Lower lobe of right lung (tissue), 2 donors: Measurements from ENCODE around the gene PIAS3. TPM values are rescaled to one million over a fixed set of nuclear protein-coding genes. Genes with fewer than 3 reads are reported as not detected.
"Not testable (repeated sequence)": the region's sequence is repeated elsewhere in the genome, so short reads cannot be mapped to it uniquely, and the experiment has no call there.

Experiments used
- ATAC-seq, 2 donors: fragments of 200-7000 bp; cut with Tn5 transposase; one replicate each; pipeline ENCODE4 v1.9.1; 2020 to 2022; ENCODE audit warnings: mild to moderate bottlenecking in 2 of 2, moderate library complexity in 2 of 2
- DNase-seq: peaks from one replicate; pipeline ENCODE4 v3.0.0-alpha.2; 2020
- H3K27ac ChIP-seq: fragments of 200-600 bp; one replicate; pipeline ENCODE4 v1.8.0; 2022
- H3K27me3 ChIP-seq: fragments of 200-600 bp; one replicate; pipeline ENCODE4 v1.8.0; 2022; ENCODE audit warnings: low read depth
- H3K36me3 ChIP-seq: fragments of 200-600 bp; one replicate; pipeline ENCODE4 v1.8.0; 2022; ENCODE audit warnings: mild to moderate bottlenecking
- H3K4me1 ChIP-seq: fragments of 200-600 bp; one replicate; pipeline ENCODE4 v1.8.0; 2022
- H3K4me3 ChIP-seq: fragments of 200-600 bp; one replicate; pipeline ENCODE4 v1.8.0; 2022; ENCODE audit warnings: mild to moderate bottlenecking
- H3K9me3 ChIP-seq: fragments of 200-600 bp; one replicate; pipeline ENCODE4 v1.8.0; 2022
- intact Hi-C: fragments of 100-400 bp; cut with DNase I; formaldehyde crosslinking; loops from one replicate; pipeline ENCODE4 v1.11.0; 2022
- total RNA-seq: library from RNA; stranded (reverse); fragmentation: NEBNext Ultra II Directional; extraction: Animal tissue kit (Norgen Biotek cat#: 25700); gene quantifications from one replicate; pipeline ENCODE4 v1.2.1, GENCODE V29; 2021
- TF ChIP-seq, protein P1 (sequence below): fragments of 200-600 bp; IDR thresholded peaks from one replicate; pipeline ENCODE4 v1.8.0; 2022; ENCODE audit warnings: antibody characterized with exemption, mild to moderate bottlenecking
- donor health status: DM: no; HTN: yes; CAD: no; lungs with severe emphysema.

PIAS3 gene
- total RNA-seq, 1 donor from 2014 or later: 27.7 TPM

DNA sequence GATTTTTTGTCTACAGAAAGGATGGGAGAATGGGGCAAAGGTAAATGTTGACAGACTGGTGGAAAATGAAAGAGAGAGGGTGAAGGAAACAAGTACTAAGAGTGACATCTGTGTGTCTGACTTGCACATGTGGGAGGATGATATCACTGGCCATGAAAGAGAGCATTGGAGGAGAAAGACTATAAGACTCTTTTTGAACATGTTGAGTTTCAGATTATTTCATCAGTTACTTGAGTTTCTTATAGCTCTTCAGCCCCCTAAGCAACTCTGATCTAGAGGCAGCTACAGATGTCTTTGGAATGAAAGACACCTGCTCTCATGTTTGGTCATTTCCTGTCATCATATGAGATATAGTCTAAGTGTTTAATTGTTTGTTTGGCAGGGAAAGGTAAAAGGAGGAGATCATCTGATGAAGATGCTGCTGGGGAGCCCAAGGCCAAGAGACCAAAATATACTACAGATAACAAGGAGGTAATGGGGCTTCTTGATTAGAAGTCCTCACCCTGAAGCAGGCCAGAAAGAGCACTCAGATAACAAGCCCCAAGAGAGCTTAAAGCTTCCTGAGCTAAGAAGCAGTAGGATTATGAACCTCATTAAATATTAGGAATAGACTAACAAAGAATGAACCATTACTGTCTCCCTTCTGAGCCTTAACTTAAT is 30.4 kb downstream of the PIAS3 start:
- Histone ChIP-seq H3K27ac (no peak overlapping the region), H3K4me1 (peaks cover 11% of the 10 kb centered on the region), H3K4me3 (no peak overlapping the region), H3K9me3 (no peaks in the 10 kb centered on the region), H3K27me3 (no peaks in the 10 kb centered on the region), H3K36me3 (peaks cover 78% of the 10 kb centered on the region)
- intact Hi-C loops: no loop called here
- TF ChIP-seq, protein P1, sequence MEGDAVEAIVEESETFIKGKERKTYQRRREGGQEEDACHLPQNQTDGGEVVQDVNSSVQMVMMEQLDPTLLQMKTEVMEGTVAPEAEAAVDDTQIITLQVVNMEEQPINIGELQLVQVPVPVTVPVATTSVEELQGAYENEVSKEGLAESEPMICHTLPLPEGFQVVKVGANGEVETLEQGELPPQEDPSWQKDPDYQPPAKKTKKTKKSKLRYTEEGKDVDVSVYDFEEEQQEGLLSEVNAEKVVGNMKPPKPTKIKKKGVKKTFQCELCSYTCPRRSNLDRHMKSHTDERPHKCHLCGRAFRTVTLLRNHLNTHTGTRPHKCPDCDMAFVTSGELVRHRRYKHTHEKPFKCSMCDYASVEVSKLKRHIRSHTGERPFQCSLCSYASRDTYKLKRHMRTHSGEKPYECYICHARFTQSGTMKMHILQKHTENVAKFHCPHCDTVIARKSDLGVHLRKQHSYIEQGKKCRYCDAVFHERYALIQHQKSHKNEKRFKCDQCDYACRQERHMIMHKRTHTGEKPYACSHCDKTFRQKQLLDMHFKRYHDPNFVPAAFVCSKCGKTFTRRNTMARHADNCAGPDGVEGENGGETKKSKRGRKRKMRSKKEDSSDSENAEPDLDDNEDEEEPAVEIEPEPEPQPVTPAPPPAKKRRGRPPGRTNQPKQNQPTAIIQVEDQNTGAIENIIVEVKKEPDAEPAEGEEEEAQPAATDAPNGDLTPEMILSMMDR: no peak
- DNase-seq (no peak), ATAC-seq (no peak)

DNA sequence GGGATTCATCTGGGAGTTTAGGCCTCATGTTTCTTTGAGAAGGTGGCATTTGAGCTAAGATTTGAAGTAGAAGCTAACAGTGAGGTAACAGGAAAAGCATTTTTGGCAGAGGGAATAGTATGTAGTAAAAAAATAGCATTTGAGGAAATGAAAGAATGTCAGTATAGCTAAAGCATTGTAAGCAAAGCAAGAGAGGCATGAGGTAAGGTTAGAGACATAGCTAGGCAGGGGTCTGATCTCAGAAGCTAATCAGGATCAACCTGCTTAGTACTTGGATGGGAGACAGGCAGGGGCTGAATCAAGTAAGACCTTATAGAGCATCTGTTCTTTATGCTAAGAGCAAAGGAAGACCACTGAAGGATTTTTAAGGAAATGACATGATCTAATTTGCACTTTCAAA is 30.9 kb downstream of the PIAS3 start:
- H3K4me1 ChIP-seq: peaks cover 11% of the 10 kb centered on the region
- intact Hi-C loops: no loop called here
- no peak overlapping the region for H3K4me3 ChIP-seq
- no peak overlapping the region for H3K27ac ChIP-seq
- no peaks in the 10 kb centered on the region for H3K9me3 ChIP-seq
- H3K27me3 ChIP-seq: no peaks in the 10 kb centered on the region
- DNase-seq (no peak), ATAC-seq (no peak)
- TF ChIP-seq, protein P1: no peak
- peaks cover 73% of the 10 kb centered on the region for H3K36me3 ChIP-seq

DNA sequence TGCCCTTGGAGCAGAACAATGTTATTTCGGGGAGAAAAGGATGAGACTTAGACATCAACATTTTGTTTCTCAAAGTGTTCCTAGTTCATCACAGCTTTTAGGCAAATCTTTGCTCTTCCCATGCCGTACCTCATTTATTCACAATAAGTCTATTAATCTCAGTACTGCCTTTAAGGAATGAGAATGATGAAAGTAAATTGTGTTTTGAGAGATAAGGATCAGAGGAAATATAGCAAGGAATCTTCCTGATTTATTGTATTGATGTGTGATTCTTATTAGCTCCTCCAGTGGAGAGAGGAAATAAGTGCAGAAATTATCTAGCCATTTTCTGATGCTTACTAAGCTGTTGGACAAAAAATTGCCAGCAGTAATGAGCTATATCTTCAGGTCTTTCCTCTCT is 32.9 kb downstream of the PIAS3 start:
- no peak overlapping the region for H3K4me3 ChIP-seq
- peaks cover 11% of the 10 kb centered on the region for H3K4me1 ChIP-seq
- ATAC-seq (no peak), DNase-seq (no peak)
- no peak overlapping the region for H3K27ac ChIP-seq
- H3K27me3 ChIP-seq: no peaks in the 10 kb centered on the region
- H3K9me3 ChIP-seq: no peaks in the 10 kb centered on the region
- intact Hi-C loops: no loop called here
- TF ChIP-seq, protein P1: no peak
- peaks cover 53% of the 10 kb centered on the region for H3K36me3 ChIP-seq

DNA sequence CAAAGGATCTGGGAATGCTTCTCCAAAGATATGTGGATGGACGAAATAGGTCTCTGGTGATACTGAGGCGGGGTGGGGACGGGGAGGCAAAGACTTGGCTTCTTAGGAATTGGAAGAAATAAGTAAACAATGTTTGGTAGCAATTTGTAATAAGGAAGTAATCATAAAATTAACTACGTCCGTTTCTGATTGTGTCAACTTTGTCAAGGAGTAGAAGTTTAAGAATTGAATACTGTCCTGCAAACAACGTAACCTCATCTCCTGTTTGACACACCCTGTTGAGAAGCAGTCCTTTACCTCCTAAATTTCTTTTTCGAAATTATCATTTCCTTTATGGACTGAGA is 34.4 kb downstream of the PIAS3 start:
- Histone ChIP-seq H3K9me3 (no peaks in the 10 kb centered on the region), H3K27me3 (no peaks in the 10 kb centered on the region), H3K4me1 (peaks cover 11% of the 10 kb centered on the region), H3K36me3 (peaks cover 38% of the 10 kb centered on the region), H3K4me3 (peak overlapping the region; percentile 83), H3K27ac (peak overlapping the region; percentile 96)
- intact Hi-C loops: no loop called here
- DNase-seq (no peak), ATAC-seq (no peak)
- TF ChIP-seq, protein P1: no peak

DNA sequence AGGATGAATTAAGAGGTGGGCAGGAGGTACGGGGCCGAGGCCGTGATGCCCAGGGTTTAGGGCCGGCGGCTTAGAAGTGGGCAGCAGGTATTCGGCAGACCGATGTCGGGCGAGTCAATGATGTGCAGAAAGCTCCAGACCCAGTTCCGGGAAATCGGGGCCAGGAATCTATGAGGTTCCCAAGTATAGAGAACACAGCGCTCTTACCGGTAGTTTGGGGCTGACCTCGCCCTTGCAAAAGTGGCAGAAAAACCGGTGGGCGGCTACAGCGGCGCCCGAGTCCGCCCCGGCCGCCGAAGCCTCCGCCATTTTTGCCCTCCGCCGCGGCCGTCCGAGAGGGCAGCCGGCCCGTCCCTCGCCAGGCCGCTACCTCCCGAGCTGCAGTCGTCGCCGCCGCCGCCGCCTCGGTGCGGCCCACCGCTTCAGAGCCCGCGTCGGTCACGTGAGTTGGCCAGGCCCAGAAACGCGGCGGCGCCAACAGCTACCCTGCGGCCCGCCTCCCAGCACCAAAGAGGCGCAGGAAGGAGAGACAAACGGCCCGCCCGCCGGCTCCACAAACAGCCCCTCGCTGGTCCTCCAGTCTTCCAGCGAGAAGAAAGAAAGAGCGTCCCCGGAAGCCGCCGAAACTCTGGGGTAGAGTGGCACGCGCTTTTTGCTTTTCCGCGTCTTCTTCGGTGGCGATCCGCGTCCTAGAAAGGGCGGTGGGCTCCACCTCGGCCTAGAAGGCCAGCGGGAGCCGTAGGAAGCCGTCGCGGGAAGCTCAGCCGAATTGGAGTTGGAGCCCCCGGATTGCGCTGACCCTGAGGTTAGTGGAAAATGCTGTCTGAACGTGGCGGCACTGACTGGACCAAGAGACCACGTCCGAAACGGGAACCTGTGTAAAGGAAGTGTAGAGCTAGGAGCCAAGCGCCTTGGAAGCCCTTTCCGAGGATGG is 35.0 kb downstream of the PIAS3 start, which contains the start of the genes POLR3C and RNF115:
POLR3C (plus strand) TSS at position 636 of the 934 bp plus-strand sequence. CDS start 1,577 bp downstream, outside the sequence.
RNF115 (minus strand) TSS at position 531 of the 934 bp plus-strand sequence; CDS start at position 309, 222 bp downstream.
- peaks cover 11% of the 10 kb centered on the region for H3K4me1 ChIP-seq
- peak within 1 kb of the TSS; percentile 83 for H3K4me3 ChIP-seq
- ATAC-seq: peak; percentile 97
- H3K27me3 ChIP-seq: no peaks in the 10 kb centered on the region
- TF ChIP-seq, protein P1: no peak
- no peaks in the 10 kb centered on the region for H3K9me3 ChIP-seq
- H3K36me3 ChIP-seq: peaks cover 31% of the 10 kb centered on the region
- intact Hi-C loops: no loop called here
- H3K27ac ChIP-seq: peak within 1 kb of the TSS; percentile 96
- DNase-seq: peak; percentile 94

DNA sequence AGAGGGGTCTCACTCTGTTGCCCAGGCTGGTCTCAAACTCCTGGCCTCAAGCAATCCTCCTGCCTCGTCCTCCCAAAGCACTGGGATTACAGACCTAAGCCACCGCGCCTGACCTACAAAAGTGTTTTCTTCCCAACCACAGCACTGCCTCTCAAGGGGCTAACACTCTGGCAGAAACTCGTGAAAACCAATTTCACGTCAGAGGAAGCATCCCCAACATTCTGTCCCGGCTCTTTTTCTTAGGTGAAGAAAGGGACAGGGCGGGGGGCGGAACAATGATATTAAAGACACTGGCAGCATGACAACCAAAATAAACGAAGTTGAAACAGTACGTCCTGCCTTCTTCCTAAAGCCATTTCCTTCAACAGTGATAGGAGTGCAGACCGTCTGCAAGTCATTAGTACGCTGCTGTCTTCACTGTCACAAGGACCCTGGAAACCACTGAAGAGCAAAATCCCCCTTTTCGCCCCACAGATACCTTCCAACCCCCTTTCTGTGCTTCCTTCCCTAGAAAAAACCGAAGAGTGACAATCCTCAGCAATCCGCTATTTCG is 36.0 kb downstream of the PIAS3 start:
- H3K4me3 ChIP-seq, H3K9me3 ChIP-seq, intact Hi-C loops, DNase-seq, H3K27me3 ChIP-seq, H3K27ac ChIP-seq: not testable (repeated sequence)
- H3K4me1 ChIP-seq: peaks cover 11% of the 10 kb centered on the region
- ATAC-seq: peak in 1 of 2 donors; percentile 4
- peaks cover 22% of the 10 kb centered on the region for H3K36me3 ChIP-seq

DNA sequence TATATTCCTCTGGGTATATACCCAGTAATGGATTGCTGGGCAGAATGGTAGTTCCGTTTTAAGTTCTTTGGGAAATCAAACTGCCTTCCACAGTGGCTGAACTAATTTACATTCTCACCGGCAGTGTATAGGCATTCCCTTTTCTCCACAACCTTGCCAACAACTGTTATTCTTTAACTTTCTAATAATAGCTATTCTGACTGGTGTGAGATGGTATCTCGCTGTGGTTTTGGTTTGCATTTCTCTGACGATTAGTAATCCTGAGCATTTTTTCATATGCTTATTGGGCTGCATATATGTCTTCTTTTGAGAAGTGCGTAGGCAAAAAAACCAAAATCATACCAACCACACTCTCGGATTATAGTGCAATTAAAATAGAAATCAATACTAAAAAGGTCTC is 40.8 kb downstream of the PIAS3 start:
- H3K27ac ChIP-seq, DNase-seq, intact Hi-C loops, H3K4me1 ChIP-seq, H3K36me3 ChIP-seq, H3K4me3 ChIP-seq, H3K9me3 ChIP-seq, H3K27me3 ChIP-seq, ATAC-seq: not testable (repeated sequence)
